GM19025 (cell line): Measurements from ENCODE around the gene SSBP3.

ENCODE experiments used
- ATAC-seq: cut with Tn5 transposase; IDR thresholded peaks from one replicate; pipeline ENCODE4 v1.9.1; 2021; ENCODE audit warnings: mild to moderate bottlenecking, low read depth, moderate library complexity; ENCODE audit not compliant: unreplicated experiment

SSBP3 gene

GRCh38 chr1:54312796-54313316 lies 93.3 kb downstream of the SSBP3 start:
- ATAC-seq: no peak

GRCh38 chr1:54311506-54311905 lies 94.7 kb downstream of the SSBP3 start:
- ATAC-seq: no peak

- ATAC-seq: no peak
Measured at GRCh38 chr1:54310439-54311328, 95.5 kb downstream of the SSBP3 start.

GRCh38 chr1:54309631-54310366 lies 96.4 kb downstream of the SSBP3 start:
- ATAC-seq: no peak

GRCh38 chr1:54307305-54307704 lies 98.9 kb downstream of the SSBP3 start:
- no peak for ATAC-seq

- no peak for ATAC-seq
Measured at GRCh38 chr1:54305906-54306514, 100.2 kb downstream of the SSBP3 start.

- ATAC-seq: no peak
Measured at GRCh38 chr1:54304518-54304917, 101.7 kb downstream of the SSBP3 start.

- ATAC-seq: no peak
Measured at GRCh38 chr1:54302951-54303843, 103.0 kb downstream of the SSBP3 start.

- ATAC-seq: no peak
Measured at GRCh38 chr1:54302549-54302948, 103.6 kb downstream of the SSBP3 start.

- ATAC-seq: no peak
Measured at GRCh38 chr1:54301497-54301896, 104.7 kb downstream of the SSBP3 start.

- no peak for ATAC-seq
Measured at GRCh38 chr1:54300401-54300800, 105.8 kb downstream of the SSBP3 start.

- no peak for ATAC-seq
Measured at GRCh38 chr1:54299037-54299436, 107.2 kb downstream of the SSBP3 start.

GRCh38 chr1:54298284-54299033 lies 107.7 kb downstream of the SSBP3 start:
- no peak for ATAC-seq

GRCh38 chr1:54297596-54298283 lies 108.5 kb downstream of the SSBP3 start:
- no peak for ATAC-seq

- ATAC-seq: no peak
Measured at GRCh38 chr1:54296666-54297065, 109.5 kb downstream of the SSBP3 start.

- ATAC-seq: no peak
Measured at GRCh38 chr1:54294887-54295286, 111.3 kb downstream of the SSBP3 start.

GRCh38 chr1:54292002-54292911 lies 113.9 kb downstream of the SSBP3 start:
- ATAC-seq: no peak
